COR-L47 (cell line): ENCODE data around the gene ARHGAP20.

ENCODE experiments used
- DNase-seq: peaks from one replicate; lab custom pipeline; 2025; lab: John Stamatoyannopoulos, UW

Gene ARHGAP20

GRCh38 chr11:110601936-110602335, 110.3 kb downstream of the ARHGAP20 start:
- no peak for DNase-seq

GRCh38 chr11:110600322-110600721, 111.9 kb downstream of the ARHGAP20 start:
- no peak for DNase-seq

- no peak for DNase-seq
Measured at GRCh38 chr11:110599207-110599606, 113.0 kb downstream of the ARHGAP20 start.

- DNase-seq, result no peak
Measured at GRCh38 chr11:110598725-110599124, 113.5 kb downstream of the ARHGAP20 start.

- DNase-seq, result no peak
Measured at GRCh38 chr11:110587972-110588371, 124.3 kb downstream of the ARHGAP20 start.

GRCh38 chr11:110587129-110587528, 125.1 kb downstream of the ARHGAP20 start:
- no peak for DNase-seq

- no peak for DNase-seq
Measured at GRCh38 chr11:110584150-110584549, 128.1 kb downstream of the ARHGAP20 start.

- DNase-seq, result no peak
Measured at GRCh38 chr11:110582728-110583432, 129.4 kb downstream of the ARHGAP20 start.

- DNase-seq, result no peak
Measured at GRCh38 chr11:110580571-110580970, 131.7 kb downstream of the ARHGAP20 start.

GRCh38 chr11:110573411-110573810, 138.8 kb downstream of the ARHGAP20 start:
- no peak for DNase-seq

GRCh38 chr11:110571081-110571720, 141.0 kb downstream of the ARHGAP20 start:
- DNase-seq, result no peak

- DNase-seq, result no peak
Measured at GRCh38 chr11:110566577-110566976, 145.7 kb downstream of the ARHGAP20 start.

- no peak for DNase-seq
Measured at GRCh38 chr11:110565357-110566336, 146.6 kb downstream of the ARHGAP20 start.

- DNase-seq, result no peak
Measured at GRCh38 chr11:110564676-110565356, 147.4 kb downstream of the ARHGAP20 start.

- DNase-seq, result no peak
Measured at GRCh38 chr11:110544779-110545178, 167.5 kb downstream of the ARHGAP20 start.

GRCh38 chr11:110538154-110538553, 174.1 kb downstream of the ARHGAP20 start:
- no peak for DNase-seq

- DNase-seq, result no peak
Measured at GRCh38 chr11:110530900-110531741, 181.1 kb downstream of the ARHGAP20 start.

- DNase-seq, result no peak
Measured at GRCh38 chr11:110529043-110529442, 183.2 kb downstream of the ARHGAP20 start.

GRCh38 chr11:110527146-110527545, 185.1 kb downstream of the ARHGAP20 start:
- no peak for DNase-seq
